Thyroid gland (tissue), 4 donors: ENCODE results near the gene BRINP1. TPM values are rescaled to one million over a fixed set of nuclear protein-coding genes. Genes with fewer than 3 reads are reported as not detected.

Source experiments
- DNase-seq, 2 donors: peaks; one replicate each; pipeline ENCODE4 v3.0.0-alpha.2; 2019
- H3K27ac ChIP-seq, 3 donors: fragments of 200-600 bp; sonication (generic); 1 replicate in 2 of 3; 2 replicates in 1 of 3; pipeline ENCODE4 v1.5.1; 2016 to 2019; ENCODE audit warnings: mild to moderate bottlenecking in 1 of 3, moderate library complexity in 1 of 3
- H3K27me3 ChIP-seq: fragments of 200-600 bp; sonication (generic); one replicate; pipeline ENCODE4 v1.5.1; 2019
- H3K36me3 ChIP-seq, 2 donors: fragments of 200-600 bp; sonication (generic); one replicate each; pipeline ENCODE4 v1.5.1; 2016 to 2019
- H3K4me1 ChIP-seq, 2 donors: fragments of 200-600 bp; sonication (generic); one replicate each; pipeline ENCODE4 v1.5.1; 2017 to 2019
- H3K4me3 ChIP-seq, 3 donors: fragments of 200-600 bp; sonication (generic); replicated peaks in 1 of 3; 1 replicate in 2 of 3; 2 replicates in 1 of 3; pipeline ENCODE4 v1.5.1; 2016; ENCODE audit warnings: mild to moderate bottlenecking in 1 of 3
- H3K9me3 ChIP-seq: fragments of 200-600 bp; sonication (generic); one replicate; pipeline ENCODE4 v1.5.1; 2017
- CTCF ChIP-seq, 6 experiments: fragments of 200-600 bp in 3 of 6; fragments of 450-650 bp in 3 of 6; sonication (generic) in 3 of 6; IDR thresholded peaks; one replicate each; pipeline ENCODE4 v1.5.1; 2016 to 2019; ENCODE audit warnings: antibody characterized with exemption in 6 of 6, mild to moderate bottlenecking in 2 of 6, inconsistent platforms in 1 of 6, moderate library complexity in 1 of 6
- POLR2A ChIP-seq, 2 donors: fragments of 450-650 bp; IDR thresholded peaks; one replicate each; pipeline ENCODE4 v1.6.1; 2017; ENCODE audit warnings: antibody characterized with exemption in 2 of 2, mild to moderate bottlenecking in 2 of 2, moderate library complexity in 1 of 2
- WGBS, 2 donors: methylation state at CpG; one replicate each; pipeline ENCODE4 v1.1.5; 2017; 5-methylcytosine and 5-hydroxymethylcytosine counted together
- intact Hi-C: fragments of 100-400 bp; cut with DNase I; formaldehyde crosslinking; loops from one replicate; pipeline ENCODE4 v1.15.1; 2023
- total RNA-seq, 4 donors: library from RNA; depleted of rRNA; stranded (reverse); fragments of >200 nt; gene quantifications; one replicate each; pipeline ENCODE4 v1.2.3, GENCODE V29; 2016

Gene BRINP1
- total RNA-seq, 4 donors from 2014 or later, result 0.67 to 1.1 (median 0.93) TPM; not detected in 1

DNA sequence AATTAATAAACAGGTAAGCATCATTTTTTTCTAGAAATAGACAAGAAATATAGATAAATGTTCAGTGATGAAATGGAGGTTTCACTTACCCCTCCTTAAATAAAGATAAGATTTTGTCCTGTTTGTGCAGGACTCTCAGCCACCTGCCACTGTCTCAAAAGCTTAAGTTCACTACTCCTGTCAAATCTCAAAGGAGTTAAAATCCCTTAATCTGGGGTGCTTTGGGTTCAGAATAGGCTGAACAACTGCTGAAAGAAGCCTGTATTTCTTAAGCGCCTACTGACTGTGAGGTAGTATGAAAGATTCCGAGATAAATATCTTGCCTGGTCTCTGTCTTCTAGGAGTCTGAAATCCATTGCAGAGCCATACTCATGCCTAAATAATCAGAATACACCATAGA, 3.7 kb upstream of the BRINP1 start:
- Histone ChIP-seq H3K27ac (no peak overlapping the region), H3K4me3 (no peak overlapping the region), H3K4me1 (peaks cover 6 to 8% of the 10 kb centered on the region in 2 donors), H3K27me3 (peaks cover 12% of the 10 kb centered on the region), H3K36me3 (no peaks in the 10 kb centered on the region), H3K9me3 (no peaks in the 10 kb centered on the region)
- WGBS, 2 donors, result 85 to 93% methylated on average over 2 of the region's 2 CpGs
- intact Hi-C loops, result no loop called here
- TF ChIP-seq CTCF (IDR thresholded peaks at IDR 0.05) (no peak), POLR2A (IDR thresholded peaks at IDR 0.05) (no peak)
- DNase-seq, result no peak

DNA sequence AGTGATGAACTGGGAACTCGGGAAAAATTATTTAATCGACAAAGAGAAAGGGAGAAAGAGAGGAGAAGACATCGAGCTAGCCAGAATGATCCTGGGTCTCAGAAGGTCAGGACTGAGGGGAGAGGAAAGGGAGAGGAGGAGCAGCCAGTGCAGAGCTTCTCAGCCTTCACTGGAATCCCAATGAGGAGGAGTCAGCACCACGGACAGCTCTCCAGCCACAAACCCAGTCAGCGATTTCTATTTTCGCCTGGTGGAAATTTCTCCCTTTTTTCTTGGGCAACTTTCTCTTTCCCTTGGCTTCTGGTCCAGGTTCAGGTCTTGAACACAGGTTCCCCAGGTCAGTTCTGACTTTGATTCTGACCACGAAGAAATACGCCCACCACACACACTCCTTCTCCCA, 1.6 kb upstream of the BRINP1 start:
- intact Hi-C loops, result no loop called here
- TF ChIP-seq CTCF (IDR thresholded peaks at IDR 0.05) (no peak), POLR2A (IDR thresholded peaks at IDR 0.05) (no peak)
- H3K27me3 ChIP-seq, result peaks cover 13% of the 10 kb centered on the region
- peaks cover 6 to 8% of the 10 kb centered on the region in 2 donors for H3K4me1 ChIP-seq
- peak; percentile 30 to 59 for DNase-seq
- no peaks in the 10 kb centered on the region for H3K36me3 ChIP-seq
- no peaks in the 10 kb centered on the region for H3K9me3 ChIP-seq
- H3K27ac ChIP-seq, result no peak overlapping the region
- no peak overlapping the region for H3K4me3 ChIP-seq
- WGBS, 2 donors, result 1 to 3% methylated on average over 8 of the region's 8 CpGs

GRCh38 chr9:119369680-119370366, 588 bp upstream of the BRINP1 start:
- Histone ChIP-seq H3K27me3 (peaks cover 13% of the 10 kb centered on the region), H3K4me3 (no peak overlapping the region), H3K27ac (no peak overlapping the region), H3K4me1 (peaks cover 6 to 8% of the 10 kb centered on the region in 2 donors), H3K36me3 (no peaks in the 10 kb centered on the region), H3K9me3 (no peaks in the 10 kb centered on the region)
- TF ChIP-seq CTCF (IDR thresholded peaks at IDR 0.05) (no peak), POLR2A (IDR thresholded peaks at IDR 0.05) (no peak)
- intact Hi-C loops, result no loop called here
- no peak for DNase-seq
- 8 to 12% methylated on average over 32 of the region's 32 CpGs for WGBS, 2 donors

DNA sequence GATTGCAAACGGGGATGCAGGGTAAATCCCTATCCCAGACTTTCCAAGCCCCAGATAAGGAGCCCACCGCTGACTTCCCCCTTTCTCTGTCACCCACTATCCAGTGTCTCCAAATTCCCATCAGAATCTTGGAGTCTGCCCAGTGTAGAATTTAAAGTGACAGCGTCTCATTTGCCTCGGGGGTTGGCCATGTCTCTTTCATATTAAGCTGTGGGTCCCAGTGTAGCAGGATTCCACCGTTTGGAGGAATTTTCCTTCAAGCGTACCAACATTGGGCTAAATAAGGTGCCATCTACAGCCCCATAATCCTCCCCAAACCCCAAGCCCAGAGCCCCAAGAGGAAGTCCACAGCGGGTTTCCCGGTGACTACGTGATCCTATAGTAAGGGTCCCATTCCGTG, 1.1 kb downstream of the BRINP1 start:
- WGBS, 2 donors, result 4% methylated on average over 10 of the region's 10 CpGs
- Histone ChIP-seq H3K27me3 (peaks cover 13% of the 10 kb centered on the region), H3K27ac (no peak overlapping the region), H3K9me3 (no peaks in the 10 kb centered on the region), H3K36me3 (no peaks in the 10 kb centered on the region), H3K4me1 (peaks cover 6 to 8% of the 10 kb centered on the region in 2 donors), H3K4me3 (no peak overlapping the region)
- TF ChIP-seq CTCF (IDR thresholded peaks at IDR 0.05) (no peak), POLR2A (IDR thresholded peaks at IDR 0.05) (no peak)
- intact Hi-C loops, result no loop called here
- no peak for DNase-seq

GRCh38 chr9:119367683-119368075, 1.6 kb downstream of the BRINP1 start:
- no peak for DNase-seq
- H3K9me3 ChIP-seq, result no peaks in the 10 kb centered on the region
- WGBS, 2 donors, result 21 to 28% methylated on average over 7 of the region's 7 CpGs
- no peaks in the 10 kb centered on the region for H3K36me3 ChIP-seq
- no peak overlapping the region for H3K27ac ChIP-seq
- H3K4me3 ChIP-seq, result no peak overlapping the region
- H3K4me1 ChIP-seq, result peaks cover 6 to 8% of the 10 kb centered on the region in 2 donors
- intact Hi-C loops, result no loop called here
- peaks cover 13% of the 10 kb centered on the region for H3K27me3 ChIP-seq
- TF ChIP-seq POLR2A (IDR thresholded peaks at IDR 0.05) (no peak), CTCF (IDR thresholded peaks at IDR 0.05) (no peak)
